ENCODE results near the gene S100A7A. TPM values are rescaled to one million over a fixed set of nuclear protein-coding genes. Genes with fewer than 3 reads are reported as not detected.
A peak's percentile ranks its signal among the peaks of the same experiment; 100 is the strongest.

S100A7A gene
- total and polyA plus RNA-seq, 4 donors = not detected

GRCh38 chr1:153404086-153404635 is 12.2 kb upstream of the S100A7A start:
- Histone ChIP-seq H3K27ac (ENCODE audit: low read depth in 1 of 2, low read length in 2 of 2) (no peak overlapping the region), H3K4me1 (ENCODE audit: control insufficient read depth in 4 of 4, insufficient read depth in 4 of 4, low read length in 3 of 4) (no peaks in the 10 kb centered on the region), H3K36me3 (ENCODE audit: control insufficient read depth in 4 of 4, insufficient read depth in 3 of 4, low read depth in 1 of 4, low read length in 3 of 4) (no peaks in the 10 kb centered on the region), H3K9me3 (ENCODE audit: control insufficient read depth in 4 of 4, low read length in 3 of 4) (no peaks in the 10 kb centered on the region), H3K27me3 (ENCODE audit: control insufficient read depth in 4 of 4, insufficient read depth in 4 of 4, low read length in 3 of 4) (peaks cover 0 to 3% (median 0%) of the 10 kb centered on the region in 4 donors), H3K4me3 (ENCODE audit: low read depth in 1 of 3, low read length in 3 of 3) (no peak overlapping the region), H3K9ac (ENCODE audit: low read depth in 1 of 2, low read length in 2 of 2) (no peak overlapping the region)
- peak; percentile 12 for DNase-seq (ENCODE audit: low spot score)
- no peak for TF ChIP-seq YY1 (IDR thresholded peaks at IDR 0.05)
- no peak for TF ChIP-seq FOXA1 (IDR thresholded peaks at IDR 0.05)
- TF ChIP-seq CTCF (IDR thresholded peaks at IDR 0.05; ENCODE audit: low read depth, low read length, missing input control) = no peak
- TF ChIP-seq MAX (IDR thresholded peaks at IDR 0.05) = no peak
- no peak for TF ChIP-seq EGR1 (IDR thresholded peaks at IDR 0.05; ENCODE audit: low read depth in 2 of 2)
- WGBS = 77% methylated on average over 7 of the region's 7 CpGs

- H3K9ac ChIP-seq (ENCODE audit: low read depth in 1 of 2, low read length in 2 of 2) = no peak overlapping the region
These were observed 11.6 kb upstream of the S100A7A start for GRCh38 chr1:153404768-153405167.

More at GRCh38 chr1:153404768-153405167, 11.6 kb upstream of the S100A7A start:
- H3K9me3 ChIP-seq (ENCODE audit: control insufficient read depth in 4 of 4, low read length in 3 of 4) = no peaks in the 10 kb centered on the region
- H3K27me3 ChIP-seq (ENCODE audit: control insufficient read depth in 4 of 4, insufficient read depth in 4 of 4, low read length in 3 of 4) = peaks cover 0 to 3% (median 0%) of the 10 kb centered on the region in 4 donors
- no peak overlapping the region for H3K4me3 ChIP-seq (ENCODE audit: low read depth in 1 of 3, low read length in 3 of 3)
- TF ChIP-seq MAX (IDR thresholded peaks at IDR 0.05) = no peak
- TF ChIP-seq HNF4G (IDR thresholded peaks at IDR 0.05) = no peak
- TF ChIP-seq RXRA (IDR thresholded peaks at IDR 0.05) = no peak
- TF ChIP-seq CTCF (IDR thresholded peaks at IDR 0.05; ENCODE audit: low read depth, low read length, missing input control) = peak; percentile 48
- no peak for TF ChIP-seq HNF4A (conservative IDR thresholded peaks at IDR 0.05)
- TF ChIP-seq JUND (IDR thresholded peaks at IDR 0.05) = no peak
- no peak for TF ChIP-seq EGR1 (IDR thresholded peaks at IDR 0.05; ENCODE audit: low read depth in 2 of 2)
- TF ChIP-seq NR2F2 (IDR thresholded peaks at IDR 0.05) = no peak
- no peak for TF ChIP-seq FOXA1 (IDR thresholded peaks at IDR 0.05)
- peak; percentile 43 to 67 for TF ChIP-seq RAD21 (IDR thresholded peaks at IDR 0.05)
- no peak for TF ChIP-seq ZBTB33 (IDR thresholded peaks at IDR 0.05)
- no peak for TF ChIP-seq TAF1 (conservative IDR thresholded peaks at IDR 0.05)
- no peak for TF ChIP-seq REST (IDR thresholded peaks at IDR 0.05)
- peak; percentile 49 for DNase-seq (ENCODE audit: low spot score)
- H3K36me3 ChIP-seq (ENCODE audit: control insufficient read depth in 4 of 4, insufficient read depth in 3 of 4, low read depth in 1 of 4, low read length in 3 of 4) = no peaks in the 10 kb centered on the region
- no peak overlapping the region for H3K27ac ChIP-seq (ENCODE audit: low read depth in 1 of 2, low read length in 2 of 2)
- no peaks in the 10 kb centered on the region for H3K4me1 ChIP-seq (ENCODE audit: control insufficient read depth in 4 of 4, insufficient read depth in 4 of 4, low read length in 3 of 4)
- 38% methylated on average over 15 of the region's 15 CpGs for WGBS
